A549 (cell line): ENCODE data around the gene PRRG1. TPM values are rescaled to one million over a fixed set of nuclear protein-coding genes. Genes with fewer than 3 reads are reported as not detected.

ENCODE experiments used
- ATAC-seq, 2 experiments: fragments of 200-7000 bp in 1 of 2; fragments of >200 bp in 1 of 2; cut with Nextera tagmentation in 1 of 2; cut with Tn5 transposase in 1 of 2; 3 replicates each; pipeline versions ENCODE4 v1.8.0 to v1.9.1; 2018 to 2020; ENCODE audit warnings: mild to moderate bottlenecking in 1 of 2, moderate library complexity in 1 of 2
- CTCF ChIA-PET: fragments of 300-600 bp; sonication (Branson Sonifier 250); formaldehyde crosslinking; extraction: SDS; loops from one replicate; lab custom pipeline; 2021; ENCODE audit warnings: antibody characterized with exemption, inconsistent platforms; lab: Yijun Ruan, JAX
- POLR2A ChIA-PET: fragments of 350-600 bp; formaldehyde crosslinking; extraction: SDS; loops from one replicate; lab custom pipeline; 2021; ENCODE audit warnings: antibody characterized with exemption, inconsistent platforms; lab: Yijun Ruan, JAX
- DNase-seq, 2 experiments: peaks; one replicate each; pipeline versions ENCODE4 v3.0.0 to v3.0.0-alpha.2; 2011 to 2016; ENCODE audit warnings: low read depth in 1 of 2, low spot score in 1 of 2
- FAIRE-seq: peaks from 2 replicates; lab custom pipeline; 2011; peaks lifted over from hg19 to GRCh38; lab: Jason Lieb, UNC
- H3K27ac ChIP-seq, 2 experiments: fragments of >200 bp; sonication (Bioruptor Twin); formaldehyde crosslinking; 3 replicates each; pipeline ENCODE4 v1.5.1; 2016 to 2017
- H3K4me1 ChIP-seq: fragments of >200 bp; sonication (Bioruptor Twin); formaldehyde crosslinking; 3 replicates; pipeline ENCODE4 v1.6.1; 2016
- H3K4me2 ChIP-seq: fragments of >200 bp; sonication (Bioruptor Twin); formaldehyde crosslinking; 3 replicates; pipeline ENCODE4 v1.6.1; 2016
- H3K4me3 ChIP-seq: fragments of >200 bp; sonication (Bioruptor Twin); formaldehyde crosslinking; 3 replicates; pipeline ENCODE4 v1.5.1; 2016
- H3K9me3 ChIP-seq: fragments of >200 bp; sonication (Bioruptor Twin); formaldehyde crosslinking; 3 replicates; pipeline ENCODE4 v1.6.1; 2016
- CHD2 ChIP-seq: fragments of 150-350 bp; IDR thresholded peaks from 2 replicates; pipeline ENCODE4 v1.6.1; 2014; ENCODE audit warnings: low read length; ENCODE audit not compliant: partially characterized antibody
- EHF ChIP-seq: fragments of 250-450 bp; sonication (Bioruptor Pico); IDR thresholded peaks from 2 replicates; pipeline ENCODE4 v1.5.0; 2020; ENCODE audit warnings: mild to moderate bottlenecking
- EHMT2 ChIP-seq: fragments of 200-600 bp; sonication (generic); IDR thresholded peaks from 2 replicates; pipeline ENCODE4 v1.6.1; 2016; ENCODE audit warnings: antibody characterized with exemption, low read depth, mild to moderate bottlenecking, moderate library complexity
- FOSB ChIP-seq: fragments of 250-450 bp; sonication (Bioruptor Pico); IDR thresholded peaks from 2 replicates; pipeline ENCODE4 v1.5.0; 2020; ENCODE audit warnings: mild to moderate bottlenecking, moderate library complexity
- FOSL2 ChIP-seq, 2 experiments: fragments of 450-650 bp in 1 of 2; fragments of >200 bp in 1 of 2; sonication (Bioruptor Twin) in 1 of 2; formaldehyde crosslinking; IDR thresholded peaks; 2 replicates each; pipeline versions ENCODE4 v1.5.0 to v1.6.1; 2016 to 2020; ENCODE audit warnings: mild to moderate bottlenecking in 1 of 2, moderate library complexity in 1 of 2
- FOXS1 ChIP-seq: fragments of 250-450 bp; sonication (Bioruptor Pico); IDR thresholded peaks from 2 replicates; pipeline ENCODE4 v1.5.0; 2020; ENCODE audit warnings: mild to moderate bottlenecking, moderate library complexity
- GATA3 ChIP-seq: IDR thresholded peaks from 2 replicates; pipeline ENCODE4 v1.6.1; 2012; ENCODE audit warnings: borderline replicate concordance
- HDAC2 ChIP-seq: fragments of 200-600 bp; sonication (generic); IDR thresholded peaks from 2 replicates; pipeline ENCODE4 v1.6.1; 2016
- HOXA7 ChIP-seq: fragments of 250-450 bp; sonication (Bioruptor Pico); IDR thresholded peaks from 2 replicates; pipeline ENCODE4 v1.5.0; 2020; ENCODE audit warnings: mild to moderate bottlenecking, moderate library complexity
- HOXB13 ChIP-seq: fragments of 250-450 bp; sonication (Bioruptor Pico); IDR thresholded peaks from 2 replicates; pipeline ENCODE4 v1.5.0; 2020; ENCODE audit warnings: low read depth, mild to moderate bottlenecking, moderate library complexity
- JUN ChIP-seq, 2 experiments: fragments of >200 bp; sonication (Bioruptor Twin); formaldehyde crosslinking; IDR thresholded peaks; 2 replicates in 1 of 2; 3 replicates in 1 of 2; pipeline ENCODE4 v1.6.1; 2016 to 2017
- NPAS2 ChIP-seq: fragments of 250-450 bp; sonication (Bioruptor Pico); IDR thresholded peaks from 2 replicates; pipeline ENCODE4 v1.8.0; 2022; ENCODE audit warnings: mild to moderate bottlenecking, moderate library complexity, borderline replicate concordance
- NR3C1 ChIP-seq: fragments of >200 bp; sonication (Bioruptor Twin); formaldehyde crosslinking; IDR thresholded peaks from 3 replicates; pipeline ENCODE4 v1.6.1; 2017
- POLR2A ChIP-seq: IDR thresholded peaks from 2 replicates; pipeline ENCODE4 v1.6.1; 2012; ENCODE audit warnings: mild to moderate bottlenecking, low read length
- RCOR1 ChIP-seq: fragments of 150-350 bp; IDR thresholded peaks from 2 replicates; pipeline ENCODE4 v1.6.1; 2014; ENCODE audit warnings: antibody characterized with exemption, low read length, low read depth
- TP53 ChIP-seq: fragments of 250-450 bp; sonication (Bioruptor Pico); IDR thresholded peaks from 2 replicates; pipeline ENCODE4 v1.5.0; 2021; ENCODE audit warnings: mild to moderate bottlenecking, moderate library complexity
- WGBS: methylation state at CpG from one replicate; pipeline ENCODE4 v1.1.6; 2017; ENCODE audit errors: missing lambda C conversion rate; 5-methylcytosine and 5-hydroxymethylcytosine counted together
- polyA plus RNA-seq, 4 experiments: library from polyadenylated mRNA; depleted of rRNA in 3 of 4; stranded (reverse); fragments of >200 nt; fragmentation: RNase III in 1 of 4; extraction: RNeasy Plus Mini Kit Qiagen cat#74134 plus additional on column Dnase treatment in 1 of 4; gene quantifications; 2 replicates in 3 of 4; 3 replicates in 1 of 4; pipeline ENCODE4 v1.2.3, GENCODE V29; 2011 to 2017
- TF ChIP-seq, protein P1 (sequence below): fragments of 200-600 bp; sonication (generic); IDR thresholded peaks from 2 replicates; pipeline ENCODE4 v1.6.1; 2016; ENCODE audit warnings: antibody characterized with exemption, mild to moderate bottlenecking, moderate library complexity
- TF ChIP-seq, protein P2 (sequence below): IDR thresholded peaks from 2 replicates; pipeline ENCODE4 v1.6.1; 2012
- TF ChIP-seq, protein P3 (sequence below): fragments of >200 bp; sonication (Bioruptor Twin); formaldehyde crosslinking; IDR thresholded peaks from 3 replicates; pipeline ENCODE4 v1.6.1; 2016
- TF ChIP-seq, protein P4 (sequence below): fragments of >200 bp; sonication (Bioruptor Twin); formaldehyde crosslinking; IDR thresholded peaks from 2 replicates; pipeline ENCODE4 v1.6.1; 2016

PRRG1 gene
- polyA plus RNA-seq, 2 of the 4 experiments (the other 2 are of a cell fraction) = 5.0 to 15.9 TPM

DNA sequence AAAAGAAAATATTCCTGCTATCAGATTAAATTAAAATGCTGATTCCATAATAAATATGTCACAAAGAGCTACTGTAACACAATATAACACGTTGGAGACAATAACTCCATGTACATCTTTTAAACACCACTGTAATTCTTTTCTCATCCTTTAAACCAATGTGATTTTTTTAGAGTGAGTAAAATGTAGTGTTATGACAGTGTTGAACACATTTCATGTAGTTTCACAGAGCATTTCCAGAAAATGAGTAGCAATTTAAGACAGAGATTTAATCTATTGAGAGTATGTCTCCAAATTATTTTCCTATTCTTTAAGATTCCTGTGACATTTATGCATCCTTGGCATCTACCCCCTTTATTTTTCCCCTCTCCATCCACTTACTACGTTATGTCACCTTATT lies 17.1 kb upstream of the PRRG1 start:
- no peak overlapping the region for H3K27ac ChIP-seq
- no peak for DNase-seq
- no peaks in the 10 kb centered on the region for H3K9me3 ChIP-seq
- no peak overlapping the region for H3K4me3 ChIP-seq
- POLR2A ChIA-PET = no interaction called here
- no peak for ATAC-seq
- FAIRE-seq = no peak
- no peaks in the 10 kb centered on the region for H3K4me1 ChIP-seq
- WGBS = 1% methylated on average over 2 of the region's 2 CpGs
- no peak overlapping the region for H3K4me2 ChIP-seq
- CTCF ChIA-PET = no interaction called here
- TF ChIP-seq, protein P1, sequence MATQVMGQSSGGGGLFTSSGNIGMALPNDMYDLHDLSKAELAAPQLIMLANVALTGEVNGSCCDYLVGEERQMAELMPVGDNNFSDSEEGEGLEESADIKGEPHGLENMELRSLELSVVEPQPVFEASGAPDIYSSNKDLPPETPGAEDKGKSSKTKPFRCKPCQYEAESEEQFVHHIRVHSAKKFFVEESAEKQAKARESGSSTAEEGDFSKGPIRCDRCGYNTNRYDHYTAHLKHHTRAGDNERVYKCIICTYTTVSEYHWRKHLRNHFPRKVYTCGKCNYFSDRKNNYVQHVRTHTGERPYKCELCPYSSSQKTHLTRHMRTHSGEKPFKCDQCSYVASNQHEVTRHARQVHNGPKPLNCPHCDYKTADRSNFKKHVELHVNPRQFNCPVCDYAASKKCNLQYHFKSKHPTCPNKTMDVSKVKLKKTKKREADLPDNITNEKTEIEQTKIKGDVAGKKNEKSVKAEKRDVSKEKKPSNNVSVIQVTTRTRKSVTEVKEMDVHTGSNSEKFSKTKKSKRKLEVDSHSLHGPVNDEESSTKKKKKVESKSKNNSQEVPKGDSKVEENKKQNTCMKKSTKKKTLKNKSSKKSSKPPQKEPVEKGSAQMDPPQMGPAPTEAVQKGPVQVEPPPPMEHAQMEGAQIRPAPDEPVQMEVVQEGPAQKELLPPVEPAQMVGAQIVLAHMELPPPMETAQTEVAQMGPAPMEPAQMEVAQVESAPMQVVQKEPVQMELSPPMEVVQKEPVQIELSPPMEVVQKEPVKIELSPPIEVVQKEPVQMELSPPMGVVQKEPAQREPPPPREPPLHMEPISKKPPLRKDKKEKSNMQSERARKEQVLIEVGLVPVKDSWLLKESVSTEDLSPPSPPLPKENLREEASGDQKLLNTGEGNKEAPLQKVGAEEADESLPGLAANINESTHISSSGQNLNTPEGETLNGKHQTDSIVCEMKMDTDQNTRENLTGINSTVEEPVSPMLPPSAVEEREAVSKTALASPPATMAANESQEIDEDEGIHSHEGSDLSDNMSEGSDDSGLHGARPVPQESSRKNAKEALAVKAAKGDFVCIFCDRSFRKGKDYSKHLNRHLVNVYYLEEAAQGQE = no peak
- TF ChIP-seq NPAS2 (CRISPR knock-in tag) = no peak

DNA sequence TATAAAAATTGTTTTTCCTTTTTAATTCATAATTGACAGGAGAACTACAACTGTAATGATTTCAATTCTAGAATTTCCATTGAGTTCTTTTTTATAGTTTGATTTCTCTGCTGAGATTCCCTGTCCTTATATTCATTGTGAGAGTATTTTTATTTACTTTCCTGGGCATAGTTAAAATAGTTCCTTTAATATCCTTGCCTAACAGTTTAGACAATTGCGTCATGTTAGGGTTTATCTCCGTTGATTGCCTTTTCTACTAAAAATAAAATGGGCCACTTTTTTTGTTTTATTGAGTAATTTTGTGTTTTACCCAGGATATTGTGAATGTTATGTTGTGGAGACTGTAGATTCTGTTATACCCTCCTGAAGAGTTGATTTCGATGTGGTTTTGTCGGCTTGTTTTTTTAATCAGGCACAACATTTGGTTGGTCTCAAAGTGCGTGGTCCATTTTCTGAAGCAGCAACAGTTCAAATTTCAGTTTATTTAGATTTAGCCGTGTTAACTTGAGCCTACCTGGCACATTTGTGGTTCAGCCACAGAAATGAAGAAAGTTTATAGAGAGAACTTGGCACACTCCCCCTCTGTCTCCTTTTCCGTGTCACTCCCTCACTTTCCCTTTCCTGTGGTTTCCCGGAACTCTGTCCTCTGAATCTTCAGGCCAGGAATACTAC lies 16.0 kb upstream of the PRRG1 start:
- Histone ChIP-seq H3K4me3 (no peak overlapping the region), H3K4me1 (no peaks in the 10 kb centered on the region), H3K27ac (no peak overlapping the region), H3K9me3 (no peaks in the 10 kb centered on the region), H3K4me2 (no peak overlapping the region)
- ChIA-PET POLR2A (no interaction called here), CTCF (no interaction called here)
- TF ChIP-seq POLR2A (no peak), HOXB13 (CRISPR knock-in tag) (no peak), CHD2 (no peak), TP53 (CRISPR knock-in tag) (no peak), NR3C1 (no peak), HOXA7 (no peak), RCOR1 (no peak), GATA3 (no peak), HDAC2 (no peak), EHF (CRISPR knock-in tag) (no peak)
- TF ChIP-seq, protein P2, sequence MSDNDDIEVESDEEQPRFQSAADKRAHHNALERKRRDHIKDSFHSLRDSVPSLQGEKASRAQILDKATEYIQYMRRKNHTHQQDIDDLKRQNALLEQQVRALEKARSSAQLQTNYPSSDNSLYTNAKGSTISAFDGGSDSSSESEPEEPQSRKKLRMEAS = no peak
- TF ChIP-seq, protein P3, sequence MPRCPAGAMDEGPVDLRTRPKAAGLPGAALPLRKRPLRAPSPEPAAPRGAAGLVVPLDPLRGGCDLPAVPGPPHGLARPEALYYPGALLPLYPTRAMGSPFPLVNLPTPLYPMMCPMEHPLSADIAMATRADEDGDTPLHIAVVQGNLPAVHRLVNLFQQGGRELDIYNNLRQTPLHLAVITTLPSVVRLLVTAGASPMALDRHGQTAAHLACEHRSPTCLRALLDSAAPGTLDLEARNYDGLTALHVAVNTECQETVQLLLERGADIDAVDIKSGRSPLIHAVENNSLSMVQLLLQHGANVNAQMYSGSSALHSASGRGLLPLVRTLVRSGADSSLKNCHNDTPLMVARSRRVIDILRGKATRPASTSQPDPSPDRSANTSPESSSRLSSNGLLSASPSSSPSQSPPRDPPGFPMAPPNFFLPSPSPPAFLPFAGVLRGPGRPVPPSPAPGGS = no peak
- WGBS = 54% methylated on average over 8 of the region's 8 CpGs
- ATAC-seq (no peak), FAIRE-seq (peak; percentile 18), DNase-seq (no peak)

DNA sequence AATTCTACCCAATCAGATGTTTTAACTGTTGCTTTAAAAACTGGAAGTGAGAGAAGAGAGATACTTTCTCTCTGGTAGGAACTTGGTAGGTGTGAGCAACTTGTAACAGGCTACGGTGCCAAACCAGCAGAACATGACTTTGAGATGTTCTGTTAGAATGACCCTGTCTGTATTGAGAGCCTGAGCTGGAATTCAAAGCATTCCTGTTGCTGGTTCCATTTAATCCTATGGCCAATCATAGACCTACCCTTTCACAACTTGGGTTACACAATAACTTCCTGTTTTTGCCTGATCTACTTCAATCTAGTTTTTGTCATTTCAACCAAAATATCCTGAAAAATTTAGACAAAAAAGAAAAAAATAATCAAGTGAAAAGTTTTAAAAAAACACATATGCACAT lies 1.7 kb upstream of the PRRG1 start:
- POLR2A ChIA-PET = no interaction called here

More for the DNA sequence above, 1.7 kb upstream of the PRRG1 start:
- FAIRE-seq (no peak), DNase-seq (no peak), ATAC-seq (no peak)
- H3K4me3 ChIP-seq = no peak overlapping the region
- H3K9me3 ChIP-seq = no peaks in the 10 kb centered on the region
- H3K27ac ChIP-seq = no peak overlapping the region
- 21% methylated on average over 1 of the region's 1 CpG for WGBS
- H3K4me2 ChIP-seq = no peak overlapping the region
- TF ChIP-seq NPAS2 (CRISPR knock-in tag) (no peak), EHMT2 (no peak), FOXS1 (no peak), JUN (IDR thresholded peaks at IDR 0.05) (no peak), FOSB (CRISPR knock-in tag) (no peak), FOSL2 (IDR thresholded peaks at IDR 0.05) (no peak), FOSL2 (CRISPR knock-in tag; IDR thresholded peaks at IDR 0.05) (no peak), TP53 (CRISPR knock-in tag) (no peak)
- TF ChIP-seq, protein P4, sequence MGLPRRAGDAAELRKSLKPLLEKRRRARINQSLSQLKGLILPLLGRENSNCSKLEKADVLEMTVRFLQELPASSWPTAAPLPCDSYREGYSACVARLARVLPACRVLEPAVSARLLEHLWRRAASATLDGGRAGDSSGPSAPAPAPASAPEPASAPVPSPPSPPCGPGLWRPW = no peak
- peaks cover 4% of the 10 kb centered on the region; the same call in 1 of the 3 replicates for H3K4me1 ChIP-seq
- CTCF ChIA-PET = no interaction called here
